Forelimb muscle (tissue), 1 donor: ENCODE measurements around the gene DUSP8. TPM values are rescaled to one million over a fixed set of nuclear protein-coding genes. Genes with fewer than 3 reads are reported as not detected.
"Not testable (repeated sequence)": the region's sequence is repeated elsewhere in the genome, so short reads cannot be mapped to it uniquely, and the experiment has no call there.

Experiments used
- DNase-seq: peaks from one replicate; pipeline ENCODE4 v3.0.0-alpha.2; 2013; ENCODE audit warnings: low read depth
- polyA plus RNA-seq: library from polyadenylated mRNA; unstranded; fragments of 120-200 nt; gene quantifications from one replicate; pipeline ENCODE4 v1.2.1, GENCODE V29; 2013; ENCODE audit not compliant: insufficient read length

Gene DUSP8
- polyA plus RNA-seq, 1 donor, result 37.3 TPM

DNA sequence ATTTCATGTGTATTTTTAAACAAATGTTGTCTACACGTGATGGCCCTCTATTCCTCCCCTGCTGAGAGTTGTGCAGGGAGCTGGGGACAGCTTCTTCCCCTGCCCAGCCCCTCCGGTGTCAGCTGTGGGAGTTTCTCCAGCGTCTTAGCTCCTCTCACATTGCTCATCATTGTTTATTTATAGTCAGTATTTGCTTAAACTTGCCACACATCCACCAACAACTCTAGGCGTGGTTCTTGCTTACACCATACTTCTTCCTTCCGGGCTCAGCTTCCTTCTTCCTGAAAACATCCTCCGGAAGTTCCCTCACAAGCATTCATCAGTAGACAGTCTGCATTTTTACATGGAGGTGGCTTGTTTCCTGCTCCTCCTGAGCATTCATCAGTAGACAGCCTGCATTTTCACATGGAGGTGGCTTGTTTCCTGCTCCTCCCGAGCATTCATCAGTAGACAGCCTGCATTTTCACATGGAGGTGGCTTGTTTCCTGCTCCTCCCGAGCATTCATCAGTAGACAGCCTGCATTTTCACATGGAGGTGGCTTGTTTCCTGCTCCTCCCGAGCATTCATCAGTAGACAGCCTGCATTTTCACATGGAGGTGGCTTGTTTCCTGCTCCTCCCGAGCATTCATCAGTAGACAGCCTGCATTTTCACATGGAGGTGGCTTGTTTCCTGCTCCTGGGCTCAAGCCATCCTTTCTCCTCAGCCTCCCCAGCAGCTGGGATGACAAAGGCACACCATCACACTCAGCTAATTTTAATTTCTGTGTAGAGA lies 17.3 kb upstream of the DUSP8 start:
- DNase-seq, result not testable (repeated sequence)

DNA sequence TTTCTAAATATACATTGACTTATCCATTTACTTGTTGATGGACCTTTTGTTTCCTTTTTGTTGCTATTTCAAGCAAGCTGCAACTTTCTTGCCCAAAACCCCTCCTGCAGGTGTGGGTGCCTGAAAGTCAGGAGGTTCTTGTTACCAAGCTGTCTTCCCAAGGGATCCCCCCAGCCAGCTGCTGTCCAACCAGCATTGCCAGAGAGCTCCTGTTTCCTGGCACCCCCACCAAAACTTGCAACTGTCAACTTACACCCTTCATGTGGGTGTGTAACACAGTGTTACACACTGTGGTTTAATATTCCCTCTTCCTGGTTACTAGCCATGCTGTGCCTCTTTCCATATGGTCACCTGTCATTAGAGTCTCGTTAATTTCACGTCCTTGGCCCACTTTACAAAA lies 14.6 kb upstream of the DUSP8 start:
- no peak for DNase-seq

DNA sequence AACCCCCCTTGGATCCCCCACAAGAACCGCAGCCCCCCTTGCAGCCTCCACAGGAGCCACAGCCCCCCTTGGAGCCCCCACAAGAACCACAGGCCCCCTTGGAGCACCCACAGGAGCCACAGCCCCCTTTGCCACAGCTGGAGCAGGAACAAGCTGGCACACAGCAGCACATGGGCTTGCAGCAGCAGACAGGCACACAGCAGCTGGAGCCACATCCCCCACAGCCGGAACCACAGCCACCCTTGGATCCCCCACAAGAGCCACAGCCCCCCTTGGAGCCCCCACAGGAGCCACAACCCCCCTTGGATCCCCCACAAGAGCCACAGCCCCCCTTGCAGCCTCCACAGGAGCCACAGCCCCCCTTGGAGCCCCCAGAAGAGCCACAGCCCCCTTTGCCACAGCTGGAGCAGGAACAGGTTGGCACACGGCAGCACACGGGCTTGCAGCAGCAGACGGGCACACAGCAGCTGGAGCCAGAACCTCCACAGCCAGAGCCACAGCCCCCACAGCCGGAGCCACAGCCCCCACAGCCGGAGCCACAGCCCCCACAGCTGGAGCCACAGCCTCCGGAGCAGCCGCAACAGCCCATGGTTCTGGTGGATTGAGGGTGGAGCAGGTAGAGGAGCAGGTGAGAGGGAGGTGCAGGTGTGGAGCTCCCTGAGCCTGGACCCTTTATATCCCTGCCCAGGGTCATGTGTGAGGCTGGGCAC lies 12.7 kb upstream of the DUSP8 start, which contains the start of gene KRTAP5-1:
KRTAP5-1 (minus strand) TSS at position 623 of the 710 bp plus-strand sequence; CDS start at position 589, 34 bp downstream.
- DNase-seq, result not testable (repeated sequence)

DNA sequence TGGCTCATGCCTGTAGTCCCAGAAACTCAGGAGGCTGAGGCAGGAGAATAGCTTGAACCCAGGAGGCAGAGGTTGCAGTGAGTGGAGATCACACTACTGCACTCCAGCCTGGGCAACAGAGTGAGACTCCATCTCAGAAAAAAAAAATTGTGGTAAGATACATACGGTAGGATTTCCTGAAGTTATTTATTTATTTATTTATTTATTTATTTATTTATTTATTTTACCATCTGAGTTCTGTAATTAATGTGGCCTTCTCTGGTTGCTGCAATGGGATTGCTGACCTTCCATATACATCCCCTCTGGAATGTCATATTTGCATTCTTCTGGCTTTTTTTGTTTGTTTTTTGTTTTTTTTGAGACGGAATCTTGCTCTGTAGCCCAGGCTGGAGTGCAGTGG lies 10.8 kb upstream of the DUSP8 start:
- not testable (repeated sequence) for DNase-seq

DNA sequence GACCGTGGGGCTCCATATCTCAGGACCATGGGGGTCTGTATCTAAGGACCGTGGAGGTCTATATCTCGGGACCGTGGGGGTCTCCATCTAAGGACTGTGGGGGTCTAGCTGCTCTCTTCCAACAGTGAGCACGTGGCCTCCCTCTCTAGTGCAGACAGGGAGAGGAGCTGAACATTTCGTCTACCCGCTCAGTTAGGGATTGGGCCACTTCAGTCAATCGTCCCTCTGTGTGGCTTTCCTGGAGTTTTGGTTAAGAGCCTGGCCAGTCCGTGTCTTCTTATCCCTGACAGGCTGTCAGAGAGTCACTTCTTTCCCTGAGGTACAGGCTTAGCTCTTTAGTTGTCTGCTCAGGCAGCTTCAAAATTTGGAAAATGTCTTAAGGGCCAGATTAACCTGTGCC lies 9.9 kb upstream of the DUSP8 start:
- no peak for DNase-seq

DNA sequence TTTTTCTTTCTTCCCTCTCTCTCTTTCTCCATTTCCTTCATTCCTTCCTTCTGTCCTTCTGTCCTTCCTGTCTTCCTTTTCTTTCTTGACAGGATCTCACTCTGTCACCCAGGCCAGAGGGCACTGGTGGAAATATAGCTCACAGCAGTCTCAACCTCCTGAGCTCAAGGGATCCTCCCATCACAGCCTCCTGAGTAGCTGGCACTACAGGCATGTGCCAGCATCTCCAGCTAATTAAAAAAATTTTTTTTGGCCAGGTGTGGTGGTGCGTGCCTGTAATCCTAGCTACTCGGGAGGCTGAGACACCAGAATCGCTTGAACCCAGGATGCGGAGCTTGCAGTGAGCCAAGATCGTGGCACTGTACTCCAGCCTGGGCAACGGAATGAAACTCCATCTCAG lies 4.8 kb upstream of the DUSP8 start:
- DNase-seq, result no peak

DNA sequence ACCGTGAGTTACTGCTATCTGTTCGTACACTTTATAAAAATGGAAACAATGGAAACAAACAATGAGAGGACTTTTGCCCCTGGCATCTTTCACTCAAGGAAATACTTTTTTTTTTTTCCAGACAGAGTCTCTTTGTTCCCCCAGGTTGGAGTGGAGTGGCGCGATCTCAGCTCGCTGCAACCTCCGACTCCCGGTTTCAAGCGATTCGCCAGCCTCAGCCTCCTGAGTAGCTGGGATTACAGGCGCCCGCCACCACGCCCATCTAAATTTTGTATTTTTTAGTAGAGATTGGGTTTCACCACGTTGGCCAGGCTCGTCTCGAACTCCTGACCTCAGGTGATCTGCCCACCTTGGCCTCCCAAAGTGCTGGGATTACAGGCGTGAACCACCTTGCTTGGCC lies 3.7 kb upstream of the DUSP8 start:
- DNase-seq, result not testable (repeated sequence)

DNA sequence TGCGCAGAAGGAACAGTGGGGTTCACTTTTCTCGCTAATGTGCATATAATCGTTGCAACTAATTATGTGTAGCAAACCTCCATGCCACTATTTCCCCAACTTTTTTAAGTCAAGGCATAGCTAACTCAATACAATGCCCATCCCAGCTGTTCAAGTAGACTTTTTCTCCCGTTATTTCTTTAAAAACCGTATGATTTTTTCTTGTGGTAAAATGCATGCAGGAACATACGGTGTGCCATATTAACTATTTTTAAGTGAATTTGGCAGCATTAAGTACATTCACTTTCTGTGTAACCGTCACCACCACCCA lies 2.8 kb upstream of the DUSP8 start:
- no peak for DNase-seq

DNA sequence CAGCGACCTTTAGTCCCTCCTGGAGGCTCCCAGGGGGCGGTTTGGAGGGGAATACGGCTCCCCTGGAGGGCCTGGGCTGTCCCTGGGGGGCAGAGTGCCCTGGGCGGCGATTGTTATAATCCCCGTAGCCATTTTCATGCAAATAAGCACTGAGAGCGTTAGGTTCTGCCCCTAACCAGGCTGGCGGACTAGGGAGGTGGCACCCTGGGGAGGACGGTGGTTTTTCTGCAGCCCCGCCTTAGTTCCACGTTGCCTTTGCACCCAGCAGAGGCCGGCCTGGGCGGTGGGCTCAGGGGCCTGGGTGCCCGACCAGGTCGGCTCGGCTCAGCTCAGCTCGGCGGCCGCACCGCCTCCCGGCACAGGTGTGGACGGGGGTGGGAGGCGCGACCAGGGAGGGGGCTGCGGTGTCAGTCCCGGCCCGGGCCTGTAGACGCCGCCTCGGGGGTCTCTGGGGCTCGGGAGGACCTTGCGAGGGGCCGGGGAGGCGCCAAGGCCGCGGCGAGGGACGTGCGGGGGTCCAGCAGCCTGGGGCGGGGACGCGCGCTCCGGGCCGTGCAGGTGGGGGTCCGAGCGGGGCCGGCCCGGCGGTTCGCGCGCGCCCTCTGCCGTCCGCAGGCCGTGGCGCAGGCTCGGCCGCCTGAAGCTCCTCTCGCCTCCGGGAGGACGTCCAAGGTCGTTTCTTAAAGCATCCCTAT lies 2.3 kb upstream of the DUSP8 start:
- no peak for DNase-seq

DNA sequence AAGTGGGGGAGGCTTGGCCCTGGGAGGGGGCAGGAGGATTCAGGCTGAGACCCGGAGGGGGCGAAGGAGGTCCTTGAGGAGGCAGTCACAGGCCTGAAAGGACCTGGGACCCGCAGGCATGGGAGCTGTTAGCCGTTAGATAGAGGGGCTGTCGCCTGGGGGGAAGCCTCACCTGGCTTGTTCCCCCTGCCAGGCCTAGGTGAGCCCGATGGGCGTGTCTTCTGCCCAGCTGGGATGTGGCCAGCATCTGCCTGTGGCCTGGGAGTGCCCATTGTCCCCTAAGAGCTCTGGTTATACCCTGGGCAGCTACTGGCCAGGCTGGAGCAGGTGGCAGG lies 1.8 kb upstream of the DUSP8 start:
- DNase-seq, result no peak

DNA sequence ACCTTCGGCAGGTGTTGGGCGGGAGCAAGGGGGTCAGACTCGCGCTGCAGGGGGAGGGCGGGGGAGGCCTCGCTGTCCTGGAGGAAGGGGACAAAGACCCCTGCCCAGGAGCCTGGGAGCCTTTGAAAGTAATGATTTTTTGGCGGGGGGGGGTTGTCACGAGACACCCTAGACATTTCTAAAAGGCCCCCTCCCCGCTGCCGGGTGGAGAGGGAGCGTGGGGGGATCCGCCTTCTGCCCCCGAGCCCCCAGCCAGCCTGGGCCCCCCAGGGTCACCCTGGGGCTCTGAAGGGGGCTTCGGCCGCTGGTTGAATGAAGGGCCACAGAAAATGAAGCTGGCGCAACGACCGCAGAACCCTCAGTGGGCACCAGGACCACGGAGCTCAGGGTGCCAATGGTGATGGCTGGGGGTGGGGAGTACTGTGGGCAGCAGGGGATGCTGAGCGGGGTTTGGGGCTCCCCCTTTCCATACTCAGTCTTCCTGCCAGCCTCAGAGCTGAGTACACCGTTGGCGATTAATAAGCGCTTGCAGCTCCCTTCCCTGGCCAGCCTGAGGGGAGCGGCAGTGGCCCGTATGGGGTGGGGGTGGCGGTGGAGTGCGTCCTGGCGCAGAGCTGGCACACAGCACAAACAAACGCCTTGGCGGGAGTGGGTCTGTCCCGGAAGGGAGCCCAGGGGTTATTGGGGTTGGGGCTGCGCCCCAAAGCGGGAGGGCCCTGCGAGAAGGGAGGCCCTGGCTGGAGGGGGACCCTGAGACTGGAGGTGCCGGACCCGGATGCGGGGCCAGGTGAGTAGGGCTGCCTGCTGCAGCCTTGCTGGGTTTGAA lies 1.2 kb upstream of the DUSP8 start:
- no peak for DNase-seq

DNA sequence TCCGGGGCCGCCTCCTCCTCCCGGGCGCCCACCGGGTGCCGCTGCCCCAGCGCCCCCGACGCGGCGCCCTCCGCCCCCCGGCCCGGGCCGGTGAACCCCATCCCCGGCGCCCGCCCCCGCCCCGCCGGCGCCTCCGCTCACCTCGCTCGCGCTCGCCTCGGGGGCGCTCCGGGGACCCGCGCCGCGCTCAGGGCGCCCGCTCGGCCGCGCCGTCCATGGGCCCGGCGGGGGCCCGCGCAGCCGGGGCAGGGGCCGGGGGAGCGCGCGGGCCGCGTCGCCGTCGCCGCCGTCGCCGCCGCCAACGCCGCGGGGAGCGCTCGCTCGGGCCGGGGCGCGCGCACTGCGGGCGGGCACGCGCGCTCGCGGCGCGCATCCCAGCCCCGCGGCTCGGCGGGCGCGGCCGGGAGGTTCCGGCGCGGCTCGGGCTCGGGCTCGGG lies 293 bp downstream of the DUSP8 start:
- DNase-seq, result no peak

DNA sequence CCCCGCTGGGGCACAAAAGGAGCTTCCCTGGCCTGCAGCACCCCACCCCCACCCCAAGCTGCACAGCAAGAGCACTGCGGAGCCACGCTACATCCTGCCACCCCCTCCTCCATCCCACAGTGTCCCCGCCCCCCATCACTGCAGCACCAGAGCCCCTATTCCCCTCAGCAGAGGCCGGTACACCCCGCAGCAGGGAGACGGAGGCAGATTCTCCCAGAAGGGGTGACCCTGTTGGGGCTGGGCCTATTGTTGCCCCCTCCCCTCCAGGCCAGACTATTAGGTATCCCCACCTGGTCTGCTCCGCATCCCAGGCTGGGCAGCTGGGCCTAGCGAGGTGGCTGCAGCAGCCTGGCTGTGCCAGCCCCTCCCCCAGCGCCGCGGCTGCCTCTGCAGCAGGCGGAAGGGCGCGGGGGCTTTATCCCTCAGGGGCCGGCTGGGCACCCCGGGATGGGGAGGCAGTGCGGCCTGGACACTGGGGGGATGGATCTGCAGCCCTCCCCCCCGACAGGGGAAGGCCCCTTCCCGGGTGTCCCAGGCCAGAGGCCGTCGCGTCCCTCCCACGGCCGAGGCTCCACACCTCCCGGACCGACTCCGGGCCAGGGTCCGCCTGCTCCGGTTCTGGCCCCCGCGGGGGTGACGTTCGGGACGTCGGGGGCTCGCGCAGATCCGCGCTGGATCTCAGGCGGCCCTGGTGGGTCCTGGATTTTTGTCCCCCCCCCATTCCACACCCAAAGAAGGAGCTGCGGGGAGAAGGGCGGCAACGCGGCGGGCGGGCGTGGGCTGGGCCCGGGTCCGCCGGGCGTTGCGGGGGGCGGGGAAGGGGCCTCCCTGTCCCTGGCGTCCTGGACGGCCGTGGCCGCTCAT lies 943 bp downstream of the DUSP8 start:
- DNase-seq, result no peak

DNA sequence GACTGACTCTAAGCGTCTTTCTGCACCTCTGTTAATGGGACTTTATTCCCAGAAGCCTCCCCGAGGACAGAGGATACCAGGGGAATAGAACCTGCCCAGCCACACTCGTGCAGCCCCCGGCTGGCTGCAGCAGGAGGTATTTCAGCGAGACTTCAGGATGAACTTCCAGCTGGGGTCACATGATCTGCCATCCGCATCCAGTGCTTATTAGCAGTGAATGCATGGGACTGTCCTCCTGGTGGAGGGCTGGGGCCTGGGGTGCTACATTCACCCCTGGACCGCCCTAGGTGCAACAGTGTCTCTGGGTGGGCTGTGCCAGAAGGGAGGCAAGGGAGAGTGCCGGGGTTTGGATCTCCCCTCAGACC lies 1.6 kb downstream of the DUSP8 start:
- DNase-seq, result no peak

DNA sequence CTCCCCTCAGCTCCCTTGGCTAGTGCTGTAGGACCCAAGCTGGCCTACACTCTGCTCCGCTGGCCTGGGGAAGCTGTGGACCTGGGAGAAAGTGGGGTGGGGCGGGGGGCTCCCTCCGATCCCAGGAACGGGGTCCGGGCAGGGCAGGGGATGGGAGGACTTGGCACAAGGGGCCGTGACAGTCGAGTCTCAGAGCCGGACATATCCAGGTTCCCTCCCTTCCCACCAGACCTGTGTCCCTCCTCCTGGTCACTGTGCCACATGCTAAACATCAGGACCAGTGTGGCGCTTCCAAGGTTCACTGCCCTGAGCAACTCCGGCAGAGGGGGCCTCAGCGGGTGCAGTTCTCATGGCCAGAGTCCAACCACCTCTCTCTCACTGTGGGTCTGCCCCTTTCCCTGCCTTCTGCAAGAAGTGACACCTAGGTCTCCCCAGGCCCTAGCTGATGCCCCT lies 2.0 kb downstream of the DUSP8 start:
- no peak for DNase-seq

DNA sequence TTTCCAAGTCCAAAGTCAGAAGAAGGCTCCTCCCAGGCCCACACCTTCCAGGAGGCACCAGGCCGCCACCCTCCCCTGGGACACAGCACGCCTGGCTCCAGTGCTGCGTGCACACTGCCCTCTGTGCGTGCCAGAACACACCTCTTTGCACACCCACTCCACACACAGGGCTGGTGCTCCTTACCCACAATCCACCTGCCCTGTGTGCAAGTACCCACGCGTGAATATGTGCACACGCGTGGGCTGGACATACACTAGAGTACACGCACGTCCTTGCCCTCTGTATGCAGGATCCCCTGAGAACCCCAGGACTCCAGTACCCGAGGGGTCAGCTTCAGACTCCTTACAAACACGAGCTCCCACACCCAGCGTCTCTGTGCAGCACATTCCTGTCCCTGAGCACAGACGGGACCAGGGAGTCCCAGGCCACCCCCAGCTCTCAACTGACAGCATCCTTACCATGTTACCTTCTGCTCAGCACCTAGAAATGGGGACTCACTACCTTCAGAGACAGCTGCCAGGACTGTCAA lies 2.8 kb downstream of the DUSP8 start:
- no peak for DNase-seq

DNA sequence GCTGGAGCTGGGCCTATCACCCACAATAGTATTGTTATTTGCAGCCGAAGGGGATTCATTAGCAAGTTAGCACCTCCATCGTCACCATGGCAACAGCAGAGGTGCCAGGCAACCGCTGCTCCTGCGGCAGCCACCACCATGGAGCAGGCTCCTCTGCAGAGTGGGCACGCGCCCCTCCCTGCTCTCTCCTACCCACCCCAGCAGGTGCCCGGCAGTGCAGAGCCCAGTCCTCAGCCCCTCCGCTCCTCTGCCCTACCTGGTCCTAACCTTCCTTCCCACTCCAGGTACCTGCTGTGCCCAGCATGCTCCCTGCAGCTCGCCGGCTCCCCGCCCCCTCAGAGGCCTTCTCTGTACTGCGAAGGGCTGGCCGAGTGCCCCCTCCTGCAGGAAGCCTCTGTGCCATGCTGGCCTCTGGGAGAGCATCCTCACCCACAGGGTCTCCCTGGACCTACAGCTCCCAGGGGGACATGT lies 3.6 kb downstream of the DUSP8 start:
- DNase-seq, result no peak

DNA sequence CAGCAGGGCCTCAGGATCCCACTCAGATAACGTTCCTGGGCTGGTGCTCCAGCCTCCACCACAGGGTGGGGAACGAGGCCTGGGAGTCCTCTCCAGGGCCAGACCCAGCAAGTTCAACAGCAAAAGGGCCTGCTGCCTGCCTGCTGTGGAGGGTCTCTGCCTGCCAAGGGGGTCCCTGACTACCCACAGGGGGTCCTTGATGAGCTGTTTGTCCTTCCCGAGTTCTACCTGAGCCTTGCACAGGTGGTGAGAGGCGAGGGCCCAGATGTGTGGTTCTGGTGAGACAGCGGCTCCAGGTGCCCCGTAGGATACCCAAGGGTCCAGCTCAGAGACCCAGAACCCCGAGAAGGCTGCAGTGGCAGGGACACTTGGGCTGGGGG lies 4.4 kb downstream of the DUSP8 start:
- DNase-seq, result no peak

DNA sequence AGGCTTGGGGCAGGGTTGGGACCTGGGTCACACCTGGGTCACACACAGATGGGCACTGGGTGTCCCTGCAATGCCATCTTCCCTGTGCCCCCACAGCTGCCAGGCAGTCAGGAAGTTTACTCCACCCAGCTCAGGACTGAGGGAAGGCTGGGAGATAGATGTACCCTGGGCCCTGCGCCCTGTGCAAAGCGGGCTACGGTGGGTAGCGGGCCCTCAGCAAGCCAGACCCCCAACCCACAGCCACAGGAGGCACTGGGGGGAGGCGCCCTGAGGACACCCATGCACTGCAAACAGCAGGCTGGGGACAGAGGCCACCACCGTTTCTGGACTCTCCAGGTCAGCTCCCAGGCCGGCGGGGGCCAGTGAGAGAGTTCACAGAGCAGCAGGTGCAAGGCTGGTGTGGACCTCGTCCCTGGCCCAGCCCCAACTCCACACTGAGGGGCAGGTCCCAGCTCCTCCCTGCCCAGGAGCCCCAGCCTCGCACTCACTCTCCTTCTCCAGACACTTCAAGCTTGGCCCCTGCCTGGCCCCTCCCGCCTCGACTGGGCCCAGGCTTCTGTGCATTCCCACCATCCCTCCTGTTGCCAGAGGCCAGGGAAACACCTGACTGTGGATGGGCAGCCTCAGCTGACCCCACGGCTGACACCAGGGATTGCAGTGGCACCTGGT lies 4.9 kb downstream of the DUSP8 start:
- no peak for DNase-seq
